CD4-positive, alpha-beta T cell treated with Interleukin-15 for 4 hours (primary cell): ENCODE data around the gene TAS2R9.
"Not testable (repeated sequence)": the region's sequence is repeated elsewhere in the genome, so short reads cannot be mapped to it uniquely, and the experiment has no call there.

Experiments used
- DNase-seq: peaks from one replicate; pipeline ENCODE4 v3.0.0-alpha.2; 2020; ENCODE audit warnings: low spot score

TAS2R9 gene, protein sequence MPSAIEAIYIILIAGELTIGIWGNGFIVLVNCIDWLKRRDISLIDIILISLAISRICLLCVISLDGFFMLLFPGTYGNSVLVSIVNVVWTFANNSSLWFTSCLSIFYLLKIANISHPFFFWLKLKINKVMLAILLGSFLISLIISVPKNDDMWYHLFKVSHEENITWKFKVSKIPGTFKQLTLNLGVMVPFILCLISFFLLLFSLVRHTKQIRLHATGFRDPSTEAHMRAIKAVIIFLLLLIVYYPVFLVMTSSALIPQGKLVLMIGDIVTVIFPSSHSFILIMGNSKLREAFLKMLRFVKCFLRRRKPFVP

DNA sequence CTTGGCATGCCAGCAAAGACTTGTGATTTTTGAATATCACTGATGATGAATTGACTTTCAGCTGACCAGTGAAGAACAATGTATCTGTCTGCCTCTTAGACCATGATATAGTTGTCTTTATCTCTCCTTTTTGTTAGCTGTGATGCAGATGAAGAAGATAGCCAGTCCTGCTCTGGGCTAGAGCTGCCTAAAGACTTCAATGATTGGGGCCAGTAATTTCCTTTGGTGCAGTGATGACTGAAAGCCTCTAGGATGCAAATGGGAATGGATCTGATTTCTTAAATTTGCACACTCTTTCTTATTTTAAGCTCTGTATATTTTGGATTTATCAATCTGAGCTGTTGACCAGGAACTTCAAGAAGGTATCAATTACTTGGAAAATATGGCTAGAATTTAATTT, at the start of gene TAS2R9:
TSS of gene TAS2R9 (minus strand) at position 101 of the 400 bp plus-strand sequence. CDS start at position 8, 93 bp downstream.
- no peak for DNase-seq

DNA sequence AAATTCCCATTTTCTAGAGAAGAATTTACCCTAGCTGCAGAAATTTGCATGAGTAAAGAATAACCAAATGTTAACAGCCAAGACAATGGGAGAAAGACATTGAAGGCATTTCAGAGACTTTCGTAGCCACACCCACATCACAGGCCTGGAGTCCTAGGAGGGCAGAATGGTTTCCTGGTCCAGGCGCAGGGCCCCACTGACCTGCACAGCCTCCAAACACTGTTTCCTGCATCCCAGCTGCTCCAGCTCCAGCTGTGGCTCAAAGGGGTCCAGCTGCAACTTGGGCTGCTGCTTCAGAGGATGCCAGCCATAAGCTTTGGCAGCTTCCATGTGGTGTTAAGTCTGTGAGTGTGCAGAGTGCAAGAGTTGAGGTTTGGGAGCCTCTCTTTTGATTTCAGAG, 45.8 kb upstream of the TAS2R9 start:
- DNase-seq = no peak

DNA sequence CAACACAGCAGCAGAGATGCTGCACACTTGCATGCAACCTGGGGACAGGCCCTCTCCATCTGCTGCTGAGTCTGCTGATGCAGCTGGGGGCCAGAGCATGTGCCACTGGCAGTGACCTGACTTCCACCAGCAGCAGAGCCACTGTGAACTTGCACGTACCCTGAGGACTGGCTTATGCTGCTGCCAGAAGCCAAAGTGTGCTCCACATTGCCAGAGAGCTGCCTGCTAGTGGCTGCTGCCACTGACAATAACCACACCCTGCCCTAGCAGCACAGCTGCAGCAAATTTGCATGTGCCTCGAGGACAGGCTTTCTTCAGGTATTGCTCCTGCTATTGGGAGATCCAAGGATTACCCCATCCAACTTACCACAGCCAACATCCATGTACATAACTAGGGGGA, 43.8 kb upstream of the TAS2R9 start:
- no peak for DNase-seq

DNA sequence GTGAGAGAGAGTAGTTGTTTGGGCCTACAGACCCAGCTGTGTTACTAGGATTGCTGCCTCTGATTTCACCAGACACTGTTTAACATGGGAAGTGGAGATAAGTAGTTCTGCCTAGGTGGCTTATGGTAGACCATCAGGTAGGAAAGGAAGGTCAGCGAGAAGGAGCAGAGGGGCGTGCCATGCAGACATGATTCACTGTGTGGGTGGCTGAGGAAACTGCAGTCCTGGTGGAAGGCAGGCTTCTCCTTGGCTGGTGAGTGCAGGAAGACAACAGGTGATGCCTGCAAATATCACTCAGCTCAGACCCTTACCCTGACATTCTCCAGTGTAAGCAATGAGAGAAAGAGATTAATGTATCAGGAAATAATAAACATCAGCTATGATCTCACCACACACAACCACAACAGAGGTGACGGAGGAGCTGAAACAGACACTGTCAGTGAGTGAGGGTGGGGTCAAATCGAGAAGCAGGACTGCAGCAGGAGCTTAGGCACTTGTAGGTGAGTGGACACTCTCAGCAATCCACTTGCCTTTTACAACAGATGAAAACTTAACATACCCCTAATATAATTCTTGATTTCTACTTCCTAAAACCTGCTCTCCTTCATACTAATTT, 41.4 kb upstream of the TAS2R9 start:
- DNase-seq = no peak

DNA sequence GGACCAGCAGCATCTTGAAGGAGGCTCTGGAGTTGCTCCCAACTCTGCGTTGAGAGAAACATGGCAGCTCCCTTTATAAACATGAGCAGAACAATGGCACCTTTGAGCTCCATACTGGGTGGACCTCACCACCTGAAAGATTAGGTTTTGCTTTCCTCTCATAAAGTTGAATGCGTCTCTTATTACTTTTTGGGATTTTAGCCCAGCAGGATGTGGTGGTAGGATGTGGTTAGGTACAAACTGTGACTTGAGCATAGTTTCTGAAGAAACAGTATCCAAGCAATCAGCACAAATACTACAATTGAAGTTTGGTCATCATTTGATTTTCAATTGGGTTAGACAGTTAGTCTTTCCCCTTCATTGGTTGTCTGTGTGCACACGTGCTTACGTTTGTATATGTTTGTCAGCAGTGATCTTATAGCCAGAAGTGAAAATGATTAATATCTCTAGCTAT, 39.5 kb upstream of the TAS2R9 start, which contains the start of gene PRR4:
TSS of gene PRR4 (minus strand) at position 51 of the 454 bp plus-strand sequence. CDS start at position 13, 38 bp downstream.
- DNase-seq = peak; percentile 2

DNA sequence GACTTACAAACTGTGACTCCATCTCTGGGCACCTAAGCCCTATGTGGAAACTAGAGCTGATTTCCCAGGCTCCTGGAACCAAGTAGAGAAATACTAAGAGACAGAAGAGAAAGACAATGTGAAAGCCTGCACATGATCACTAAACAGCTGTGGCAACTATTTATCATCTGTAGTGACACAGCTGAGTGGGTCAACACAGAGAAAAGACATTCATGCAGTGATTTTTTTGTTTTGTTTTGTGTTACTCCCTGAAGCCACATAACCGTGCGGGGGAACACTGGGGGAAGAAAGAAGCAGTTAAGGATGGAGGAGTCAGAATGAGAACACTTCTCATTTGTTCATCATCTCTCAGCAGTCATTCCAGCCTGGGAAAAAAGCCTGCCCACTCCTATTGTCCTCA, 37.8 kb upstream of the TAS2R9 start:
- no peak for DNase-seq

DNA sequence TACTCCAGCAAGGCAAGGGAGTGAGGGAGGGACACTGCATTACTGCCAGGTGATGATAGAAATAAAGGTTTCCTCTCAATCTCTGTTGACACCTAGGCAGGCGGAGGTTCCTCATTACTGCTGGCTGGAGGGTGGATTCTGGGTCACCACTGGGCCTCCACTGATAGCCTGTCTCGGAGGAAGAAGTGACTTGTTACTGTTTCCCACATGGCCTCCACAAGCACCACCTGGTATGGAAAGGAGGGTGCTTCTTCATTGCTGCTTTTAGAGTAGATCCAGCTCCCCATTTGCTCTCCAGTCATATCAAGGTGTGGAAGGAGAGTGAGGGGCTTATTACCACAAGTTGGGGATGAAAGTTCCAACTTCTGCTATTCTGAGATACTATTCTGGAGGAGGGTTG, 32.9 kb upstream of the TAS2R9 start:
- DNase-seq = no peak

DNA sequence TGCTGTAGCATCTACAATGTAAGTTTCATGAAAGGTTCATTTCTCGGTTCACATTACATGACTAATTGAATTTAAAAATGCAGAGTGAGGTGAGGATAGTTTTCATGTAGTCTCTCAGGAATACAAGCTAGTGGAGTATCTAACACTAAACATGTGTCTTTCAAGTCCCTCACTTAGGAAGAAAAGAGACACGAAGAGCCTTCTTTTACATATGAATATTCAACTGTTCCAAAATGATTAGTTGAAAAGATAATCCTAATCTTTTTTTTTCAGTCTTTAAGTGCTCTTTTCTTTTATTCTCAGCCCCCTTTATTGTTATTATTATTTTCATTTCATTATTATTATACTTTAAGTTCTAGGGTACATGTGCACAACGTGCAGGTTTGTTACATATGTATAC, 28.5 kb upstream of the TAS2R9 start:
- DNase-seq = no peak

DNA sequence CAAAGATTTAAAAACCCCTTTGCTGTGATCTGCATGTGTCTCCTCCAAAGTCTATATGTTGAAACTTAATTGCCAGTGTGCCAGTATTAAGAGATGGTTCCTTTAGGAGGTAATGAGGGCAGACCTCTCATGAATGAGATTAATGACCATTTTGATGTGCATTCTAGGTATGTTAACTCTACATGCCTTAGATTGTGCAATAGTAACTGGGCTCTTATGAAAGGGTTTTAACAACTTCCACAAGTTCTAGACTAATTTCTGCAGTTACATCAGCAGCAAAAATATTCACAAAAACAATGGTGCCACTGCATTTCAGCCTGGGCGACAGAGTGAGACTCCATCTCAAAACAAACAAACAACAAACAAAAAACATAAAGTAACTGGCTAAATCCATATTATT, 20.0 kb upstream of the TAS2R9 start:
- no peak for DNase-seq

DNA sequence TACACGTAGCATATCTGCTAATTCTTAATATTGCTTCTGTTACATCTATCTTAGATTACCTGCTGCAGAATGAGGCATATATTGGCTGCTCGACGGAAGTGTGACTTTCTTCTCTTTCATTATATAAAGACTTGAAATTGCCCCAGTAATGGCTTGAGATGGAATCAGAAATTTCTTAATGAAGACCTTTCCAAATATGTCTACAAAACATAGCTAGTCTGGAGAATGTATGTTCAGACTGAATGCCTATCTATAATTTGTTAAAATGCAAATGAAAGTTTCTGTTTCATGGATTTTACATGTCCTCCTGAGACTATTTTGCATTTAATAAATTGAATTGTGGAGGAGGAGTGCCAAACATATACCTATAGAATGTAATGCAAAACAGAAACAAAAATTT, 16.3 kb upstream of the TAS2R9 start, which contains the start of gene TAS2R10:
TSS of gene TAS2R10 (minus strand) at position 101 of the 400 bp plus-strand sequence. CDS start at position 12, 89 bp downstream.
- DNase-seq = no peak

DNA sequence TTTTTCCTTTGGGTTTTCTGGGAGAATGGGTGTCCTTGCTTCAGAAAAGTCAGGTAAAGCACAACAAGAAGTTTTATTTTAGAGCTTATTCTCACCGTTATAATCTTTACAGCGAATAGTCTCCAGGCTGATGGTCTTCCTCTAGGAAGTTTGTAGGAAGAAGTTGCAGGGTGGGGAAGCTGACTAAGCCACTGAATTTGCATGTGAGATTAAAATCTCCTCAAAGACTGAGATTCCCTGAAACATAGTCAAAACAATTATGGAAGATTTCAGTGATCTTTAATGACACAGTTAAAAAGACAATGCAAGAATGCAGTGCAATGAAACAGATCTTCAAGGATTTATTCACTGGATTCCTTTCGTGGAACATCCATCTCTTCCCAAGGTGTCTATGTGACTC, 15.0 kb upstream of the TAS2R9 start:
- no peak for DNase-seq

DNA sequence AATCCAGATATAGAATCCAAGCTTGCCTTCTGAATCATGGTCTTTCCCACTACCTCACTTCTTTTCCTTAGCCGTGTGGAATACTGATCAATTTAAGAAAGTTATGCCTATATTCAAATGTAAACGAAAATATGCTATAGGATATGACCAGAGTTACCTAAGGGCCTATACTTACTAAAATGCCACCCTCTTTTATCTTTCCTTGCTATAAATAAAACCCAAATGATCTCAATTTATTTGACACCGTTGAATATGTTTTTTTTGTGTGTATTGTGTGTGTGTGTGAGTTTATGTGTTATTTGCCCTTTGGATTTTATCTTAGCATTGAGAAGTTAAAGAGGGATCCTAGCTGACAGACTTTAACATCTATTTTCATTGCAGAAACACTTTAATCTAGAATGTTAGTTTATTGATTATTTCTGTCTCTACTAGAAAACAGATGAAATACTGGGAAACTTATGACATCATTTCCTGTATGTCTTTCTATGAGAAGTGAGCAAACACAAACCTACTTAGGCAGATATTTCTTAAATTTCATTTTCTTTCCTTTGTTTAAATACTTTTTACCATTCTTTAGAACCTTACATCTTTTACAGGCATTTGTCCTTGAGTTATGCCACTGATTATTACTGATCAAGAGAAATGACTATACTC, 2.0 kb upstream of the TAS2R9 start:
- DNase-seq = no peak

DNA sequence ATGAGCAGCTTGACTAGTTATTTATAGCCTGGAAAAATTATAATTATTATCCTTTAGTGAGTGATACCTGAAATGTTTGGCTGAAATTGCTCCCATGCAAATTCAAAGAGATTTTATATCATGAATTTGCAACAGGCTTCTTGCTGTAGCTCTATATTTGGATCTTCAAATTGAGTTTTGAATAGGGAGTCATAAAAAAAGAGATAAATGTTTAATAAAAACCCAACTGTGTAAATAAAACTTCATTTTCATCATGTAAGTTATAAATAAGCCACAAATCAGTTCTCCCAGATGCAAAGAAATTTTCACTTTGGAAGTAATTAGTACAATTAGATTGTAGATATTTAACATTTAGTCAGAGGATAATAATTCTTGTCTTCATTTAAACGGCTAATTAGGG, 2.8 kb downstream of the TAS2R9 start, which contains the start of gene TAS2R8:
TSS of gene TAS2R8 (minus strand) at position 101 of the 400 bp plus-strand sequence. CDS start 306 bp downstream, outside the sequence.
- DNase-seq = no peak

DNA sequence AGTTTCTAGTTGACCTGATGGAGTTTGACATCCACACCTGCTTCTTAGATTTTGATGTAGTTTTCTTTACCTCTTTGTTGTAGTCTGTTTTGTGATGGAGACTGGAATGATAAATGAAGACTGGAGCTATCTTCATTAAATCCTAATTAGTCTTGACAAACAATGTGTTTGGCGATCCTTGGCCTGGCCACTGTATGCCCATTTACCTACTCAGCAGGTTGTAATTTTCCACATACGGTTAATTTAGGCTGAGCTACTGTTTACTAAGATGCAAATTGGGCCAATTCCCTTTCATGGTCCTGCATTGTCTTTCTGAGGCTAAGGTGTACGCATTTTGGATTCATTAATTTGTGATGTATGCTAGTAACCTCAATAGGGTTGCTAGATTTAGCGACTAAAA, 7.4 kb downstream of the TAS2R9 start, which contains the start of gene TAS2R7:
TSS of gene TAS2R7 (minus strand) at position 41 of the 400 bp plus-strand sequence. CDS start 57 bp downstream, outside the sequence.
- DNase-seq = no peak

DNA sequence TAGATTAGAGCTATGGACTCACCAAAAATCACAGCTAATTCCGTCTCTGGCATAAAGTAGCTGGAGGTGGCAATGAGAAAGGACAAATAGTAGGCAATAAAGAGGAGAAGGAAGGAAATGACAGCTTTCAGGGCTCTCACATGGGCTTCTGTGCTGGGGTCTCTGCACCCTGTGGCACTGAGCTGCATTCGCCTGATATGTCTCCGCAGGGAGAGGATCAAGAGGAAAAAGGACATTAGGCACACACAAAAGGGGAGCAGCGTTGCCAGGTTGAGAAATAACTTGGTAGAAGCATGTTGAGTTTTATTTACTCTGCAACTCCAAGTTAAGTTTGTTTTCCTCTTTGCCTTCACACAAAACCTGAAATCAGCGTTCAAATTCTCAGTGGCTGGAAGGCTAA, 8.2 kb downstream of the TAS2R9 start:
- no peak for DNase-seq

DNA sequence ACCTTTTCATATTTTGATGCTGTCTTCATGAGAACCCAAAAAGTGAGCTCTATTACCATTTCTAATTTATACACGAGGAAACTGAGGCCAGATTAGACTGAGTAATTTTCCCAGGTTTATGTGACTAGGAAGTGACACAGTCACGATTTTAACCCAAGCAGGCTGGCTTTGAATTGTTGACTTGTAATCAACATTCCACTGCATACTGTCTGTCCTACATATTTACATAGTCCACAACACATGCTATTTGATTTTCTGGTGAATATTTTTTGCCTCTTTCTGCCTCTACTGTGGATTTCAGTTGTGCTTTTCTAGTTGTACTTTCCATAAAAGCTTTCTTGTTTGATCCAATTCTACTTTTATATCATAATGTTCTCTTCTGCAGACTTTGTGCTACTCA, 15.7 kb downstream of the TAS2R9 start:
- no peak for DNase-seq

DNA sequence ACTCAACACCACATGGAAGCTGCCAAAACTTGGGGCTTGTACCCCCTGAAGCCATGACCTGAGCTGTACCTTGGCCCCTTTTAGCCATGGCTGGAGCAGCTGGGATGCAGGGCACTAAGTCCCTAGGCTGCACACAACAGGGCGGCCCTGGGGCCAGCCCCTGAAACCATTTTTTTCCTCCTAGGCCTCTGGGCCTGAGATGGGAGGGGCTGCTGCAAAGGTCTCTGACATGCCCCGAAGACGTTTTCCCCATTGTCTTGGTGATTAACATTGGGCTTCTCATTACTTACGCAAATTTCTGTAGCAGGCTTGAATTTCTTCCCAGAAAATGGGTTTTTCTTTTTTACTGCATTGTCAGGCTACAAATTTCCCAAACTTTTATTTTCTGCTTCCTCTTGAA, 18.2 kb downstream of the TAS2R9 start:
- DNase-seq = not testable (repeated sequence)

DNA sequence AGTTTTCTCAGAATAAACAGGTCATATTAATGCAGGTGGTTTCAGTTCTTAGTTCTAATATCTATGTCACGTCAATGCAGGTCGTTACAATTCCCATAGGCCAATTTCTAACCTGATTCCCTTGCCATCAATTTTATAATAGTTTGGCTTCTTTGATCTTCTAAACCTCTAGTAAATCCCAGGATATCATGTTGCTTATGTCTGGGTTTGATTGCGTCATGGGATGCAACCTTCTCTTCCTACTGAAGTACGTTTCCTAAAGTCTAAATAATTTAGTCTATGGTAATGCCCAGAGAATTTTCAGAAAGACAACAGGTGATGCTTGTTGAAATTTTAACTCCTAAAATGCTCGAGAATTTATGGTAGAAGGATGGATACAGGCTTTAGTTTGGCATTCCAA, 26.7 kb downstream of the TAS2R9 start:
- DNase-seq = no peak

DNA sequence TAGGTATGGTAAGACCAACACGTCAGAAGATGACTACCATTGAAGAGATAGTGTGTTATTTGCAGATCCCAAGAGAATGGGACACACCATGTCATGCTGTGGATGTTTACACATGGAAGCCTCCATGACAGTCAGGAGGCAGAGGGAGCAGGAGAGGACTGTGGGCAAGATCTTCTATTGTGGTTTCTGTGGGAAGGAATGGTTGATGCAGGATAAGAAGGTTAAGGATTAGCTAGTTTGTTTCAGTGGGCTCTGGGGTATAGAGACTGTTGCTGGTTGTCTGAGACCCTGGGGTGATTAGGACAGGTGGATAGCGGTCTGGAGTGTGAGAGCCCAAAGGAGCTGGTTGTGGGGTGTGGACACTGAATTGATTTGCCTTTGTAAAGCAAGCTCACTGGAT, 30.9 kb downstream of the TAS2R9 start:
- no peak for DNase-seq

DNA sequence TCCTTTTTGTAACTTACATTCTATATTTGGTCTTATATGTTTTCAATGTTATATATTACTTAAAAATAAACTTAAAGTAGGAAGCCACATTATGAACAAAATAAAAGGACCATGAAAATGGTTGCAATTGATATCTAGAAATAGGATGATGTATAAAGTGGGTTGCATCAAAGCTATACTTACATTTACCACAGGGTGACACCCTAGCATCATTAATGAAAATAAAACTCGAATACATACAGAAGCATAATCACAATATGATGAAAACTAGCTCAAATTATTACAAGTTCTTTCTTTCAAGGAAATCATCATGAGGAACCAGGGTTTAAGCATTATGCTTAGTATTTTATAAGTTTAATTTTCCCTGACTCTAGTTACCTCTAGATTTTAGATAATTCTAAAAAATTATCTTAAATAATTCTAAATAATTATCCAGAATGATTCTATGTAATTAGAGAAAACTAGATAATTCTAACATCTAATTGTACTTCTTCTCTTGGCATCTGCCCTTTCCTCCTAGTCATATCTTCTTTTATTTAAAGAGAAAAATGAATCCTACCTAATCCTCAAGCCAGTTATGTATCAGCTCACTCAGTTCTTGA, 38.7 kb downstream of the TAS2R9 start:
- DNase-seq = peak; percentile 42

DNA sequence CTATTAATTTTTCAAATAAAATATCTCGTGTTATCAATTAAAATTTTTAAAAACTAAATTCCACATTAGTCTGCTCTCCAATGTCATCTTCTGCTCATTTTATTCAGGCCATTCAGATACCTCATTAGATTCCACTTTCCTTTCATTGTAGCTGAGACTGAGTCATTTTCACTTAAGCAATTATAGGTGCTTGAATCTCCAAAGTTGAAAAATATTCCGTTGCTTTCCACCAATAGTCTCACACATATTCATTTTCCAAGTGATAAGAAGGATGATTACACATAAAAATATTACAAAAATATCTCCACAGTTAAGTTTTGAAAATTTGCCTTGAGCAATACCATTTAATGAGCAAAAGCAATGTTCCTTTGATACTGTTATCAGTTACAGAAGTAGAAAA, 50.3 kb downstream of the TAS2R9 start:
- DNase-seq = no peak
